ENCODE data around the gene DAAM1. TPM values are rescaled to one million over a fixed set of nuclear protein-coding genes. Genes with fewer than 3 reads are reported as not detected.

The DAAM1 gene
- total RNA-seq, 2 experiments from 2014 or later, result 30.1 to 72.8 TPM

- peaks cover 68% of the 10 kb centered on the region for H3K79me2 ChIP-seq (ENCODE audit: insufficient read depth, low read depth, low read length)
- no peak overlapping the region for H3K27ac ChIP-seq (ENCODE audit: low read depth, low read length, poor library complexity, severe bottlenecking)
- ChIA-PET CTCF (ENCODE audit: unreplicated experiment) (no interaction called here), POLR2A (interaction anchor here (0.8 to 1.6 kb wide), 4 partner anchors 12 to 38 kb away, joined by 3 to 4 read pairs (median 4); no protein-coding TSS in a partner anchor)
- no peak for TF ChIP-seq EZH2phosphoT487 (IDR thresholded peaks at IDR 0.05; ENCODE audit: borderline replicate concordance, low read depth, low read length)
- TF ChIP-seq, protein P1, sequence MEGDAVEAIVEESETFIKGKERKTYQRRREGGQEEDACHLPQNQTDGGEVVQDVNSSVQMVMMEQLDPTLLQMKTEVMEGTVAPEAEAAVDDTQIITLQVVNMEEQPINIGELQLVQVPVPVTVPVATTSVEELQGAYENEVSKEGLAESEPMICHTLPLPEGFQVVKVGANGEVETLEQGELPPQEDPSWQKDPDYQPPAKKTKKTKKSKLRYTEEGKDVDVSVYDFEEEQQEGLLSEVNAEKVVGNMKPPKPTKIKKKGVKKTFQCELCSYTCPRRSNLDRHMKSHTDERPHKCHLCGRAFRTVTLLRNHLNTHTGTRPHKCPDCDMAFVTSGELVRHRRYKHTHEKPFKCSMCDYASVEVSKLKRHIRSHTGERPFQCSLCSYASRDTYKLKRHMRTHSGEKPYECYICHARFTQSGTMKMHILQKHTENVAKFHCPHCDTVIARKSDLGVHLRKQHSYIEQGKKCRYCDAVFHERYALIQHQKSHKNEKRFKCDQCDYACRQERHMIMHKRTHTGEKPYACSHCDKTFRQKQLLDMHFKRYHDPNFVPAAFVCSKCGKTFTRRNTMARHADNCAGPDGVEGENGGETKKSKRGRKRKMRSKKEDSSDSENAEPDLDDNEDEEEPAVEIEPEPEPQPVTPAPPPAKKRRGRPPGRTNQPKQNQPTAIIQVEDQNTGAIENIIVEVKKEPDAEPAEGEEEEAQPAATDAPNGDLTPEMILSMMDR (conservative IDR thresholded peaks at IDR 0.05; ENCODE audit: low read length), result no peak
- H3K36me3 ChIP-seq (ENCODE audit: insufficient read depth, low read length), result peaks cover 24% of the 10 kb centered on the region
- DNase-seq (ENCODE audit: low spot score), result no peak
- H3K4me1 ChIP-seq (ENCODE audit: insufficient read depth, low read length, poor library complexity, severe bottlenecking), result peaks cover 39% of the 10 kb centered on the region
- no peak overlapping the region for H2AFZ ChIP-seq (ENCODE audit: low read length)
- peaks cover 8% of the 10 kb centered on the region; the same call in 1 of the 2 replicates for H3K9me3 ChIP-seq (ENCODE audit: low read length)
- H4K20me1 ChIP-seq (ENCODE audit: insufficient read depth, low read length), result no peaks in the 10 kb centered on the region
- H3K9me2 ChIP-seq (ENCODE audit: insufficient read depth, low read length), result no peaks in the 10 kb centered on the region
- intact Hi-C loops (cut with micrococcal nuclease; ENCODE audit: unreplicated experiment), result no loop called here
- no peak overlapping the region for H3K4me2 ChIP-seq (ENCODE audit: low read length)
- H3K4me3 ChIP-seq (ENCODE audit: low read depth, low read length, poor library complexity, severe bottlenecking), result no peak overlapping the region
- no TSS peak for BruUV-seq (replicated peaks)
These were observed 52.7 kb downstream of the DAAM1 start for GRCh38 chr14:59241121-59241520.

DNA sequence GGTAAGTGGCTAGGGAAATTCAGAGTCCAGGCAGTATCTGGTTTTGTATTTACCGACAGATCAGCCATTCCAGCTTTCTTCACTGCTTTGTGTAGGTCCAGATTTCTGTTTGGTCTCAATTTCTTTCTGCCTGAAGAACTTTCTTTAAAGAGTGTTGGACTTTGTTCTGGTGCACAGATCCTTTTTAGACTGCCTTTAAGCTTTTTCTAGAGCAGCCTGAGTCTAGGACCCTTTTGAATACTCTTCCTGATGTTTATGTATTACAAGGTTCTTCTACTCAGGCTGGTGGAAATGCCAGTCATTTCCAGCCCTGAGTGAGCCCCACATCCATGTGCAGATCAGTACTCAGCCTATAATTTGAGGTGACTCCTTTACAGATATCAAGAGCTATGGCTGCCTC lies 54.7 kb downstream of the DAAM1 start:
- H3K4me2 ChIP-seq (ENCODE audit: low read length), result no peak overlapping the region

GRCh38 chr14:59244581-59244980 lies 56.1 kb downstream of the DAAM1 start:
- no TSS peak for BruUV-seq (replicated peaks)
- Histone ChIP-seq H3K79me2 (ENCODE audit: insufficient read depth, low read depth, low read length) (peaks cover 64% of the 10 kb centered on the region; the same call in 1 of the 2 replicates), H4K20me1 (ENCODE audit: insufficient read depth, low read length) (no peaks in the 10 kb centered on the region; the same call in 1 of the 2 replicates), H3K27ac (ENCODE audit: low read depth, low read length, poor library complexity, severe bottlenecking) (no peak overlapping the region), H2AFZ (ENCODE audit: low read length) (no peak overlapping the region), H3K4me1 (ENCODE audit: insufficient read depth, low read length, poor library complexity, severe bottlenecking) (peaks cover 22% of the 10 kb centered on the region), H3K36me3 (ENCODE audit: insufficient read depth, low read length) (peaks cover 30% of the 10 kb centered on the region), H3K4me3 (ENCODE audit: low read depth, low read length, poor library complexity, severe bottlenecking) (no peak overlapping the region), H3K9me3 (ENCODE audit: low read length) (peaks cover 8% of the 10 kb centered on the region; the same call in 1 of the 2 replicates), H3K4me2 (ENCODE audit: low read length) (no peak overlapping the region), H3K9me2 (ENCODE audit: insufficient read depth, low read length) (no peaks in the 10 kb centered on the region)
- DNase-seq (ENCODE audit: low spot score), result no peak
- intact Hi-C loops (cut with micrococcal nuclease; ENCODE audit: unreplicated experiment), result no loop called here
- ChIA-PET CTCF (ENCODE audit: unreplicated experiment) (no interaction called here), POLR2A (no interaction called here)
- no peak for TF ChIP-seq EZH2phosphoT487 (IDR thresholded peaks at IDR 0.05; ENCODE audit: borderline replicate concordance, low read depth, low read length)
- TF ChIP-seq, protein P1 (conservative IDR thresholded peaks at IDR 0.05; ENCODE audit: low read length), result no peak

More for the DNA sequence above, 54.7 kb downstream of the DAAM1 start:
- Histone ChIP-seq H3K4me3 (ENCODE audit: low read depth, low read length, poor library complexity, severe bottlenecking) (no peak overlapping the region), H2AFZ (ENCODE audit: low read length) (no peak overlapping the region), H3K36me3 (ENCODE audit: insufficient read depth, low read length) (peaks cover 30% of the 10 kb centered on the region), H3K9me2 (ENCODE audit: insufficient read depth, low read length) (no peaks in the 10 kb centered on the region), H3K9me3 (ENCODE audit: low read length) (peaks cover 8% of the 10 kb centered on the region; the same call in 1 of the 2 replicates), H4K20me1 (ENCODE audit: insufficient read depth, low read length) (no peaks in the 10 kb centered on the region; the same call in 1 of the 2 replicates), H3K27ac (ENCODE audit: low read depth, low read length, poor library complexity, severe bottlenecking) (no peak overlapping the region), H3K79me2 (ENCODE audit: insufficient read depth, low read depth, low read length) (peaks cover 68% of the 10 kb centered on the region), H3K4me1 (ENCODE audit: insufficient read depth, low read length, poor library complexity, severe bottlenecking) (peaks cover 35% of the 10 kb centered on the region)
- no peak for DNase-seq (ENCODE audit: low spot score)
- no TSS peak for BruUV-seq (replicated peaks)
- ChIA-PET CTCF (ENCODE audit: unreplicated experiment) (no interaction called here), POLR2A (no interaction called here)
- intact Hi-C loops (cut with micrococcal nuclease; ENCODE audit: unreplicated experiment), result no loop called here
- TF ChIP-seq, protein P1 (conservative IDR thresholded peaks at IDR 0.05; ENCODE audit: low read length), result no peak
- TF ChIP-seq EZH2phosphoT487 (IDR thresholded peaks at IDR 0.05; ENCODE audit: borderline replicate concordance, low read depth, low read length), result no peak

Measured in OCI-LY7 (cell line).